Nephron progenitor cell (in vitro differentiated cells): ENCODE data around the gene PGAM1.

ENCODE experiments used
- DNase-seq: peaks from one replicate; pipeline ENCODE4 v3.0.0; 2021
- H3K27ac Mint-ChIP-seq: 2 replicates; pipeline ENCODE4 v1.8.0; 2021; ENCODE audit warnings: mild to moderate bottlenecking, moderate library complexity, mixed read lengths
- H3K27me3 Mint-ChIP-seq: 2 replicates; pipeline ENCODE4 v1.8.0; 2021; ENCODE audit warnings: mild to moderate bottlenecking, low read depth, mixed read lengths; ENCODE audit not compliant: poor library complexity
- H3K36me3 Mint-ChIP-seq: 2 replicates; pipeline ENCODE4 v1.8.0; 2021; ENCODE audit warnings: low read depth, mixed read lengths
- H3K4me1 Mint-ChIP-seq: 2 replicates; pipeline ENCODE4 v1.8.0; 2021; ENCODE audit warnings: mixed read lengths
- H3K4me3 Mint-ChIP-seq: 2 replicates; pipeline ENCODE4 v1.8.0; 2021; ENCODE audit warnings: mild to moderate bottlenecking, moderate library complexity, mixed read lengths
- H3K9me3 Mint-ChIP-seq: 2 replicates; pipeline ENCODE4 v1.8.0; 2021; ENCODE audit warnings: mild to moderate bottlenecking, moderate library complexity, mixed read lengths
- CTCF ChIP-seq: fragments of 200-600 bp; sonication (generic); IDR thresholded peaks from 2 replicates; pipeline ENCODE4 v1.5.0; 2021; ENCODE audit warnings: antibody characterized with exemption

PGAM1 gene

DNA sequence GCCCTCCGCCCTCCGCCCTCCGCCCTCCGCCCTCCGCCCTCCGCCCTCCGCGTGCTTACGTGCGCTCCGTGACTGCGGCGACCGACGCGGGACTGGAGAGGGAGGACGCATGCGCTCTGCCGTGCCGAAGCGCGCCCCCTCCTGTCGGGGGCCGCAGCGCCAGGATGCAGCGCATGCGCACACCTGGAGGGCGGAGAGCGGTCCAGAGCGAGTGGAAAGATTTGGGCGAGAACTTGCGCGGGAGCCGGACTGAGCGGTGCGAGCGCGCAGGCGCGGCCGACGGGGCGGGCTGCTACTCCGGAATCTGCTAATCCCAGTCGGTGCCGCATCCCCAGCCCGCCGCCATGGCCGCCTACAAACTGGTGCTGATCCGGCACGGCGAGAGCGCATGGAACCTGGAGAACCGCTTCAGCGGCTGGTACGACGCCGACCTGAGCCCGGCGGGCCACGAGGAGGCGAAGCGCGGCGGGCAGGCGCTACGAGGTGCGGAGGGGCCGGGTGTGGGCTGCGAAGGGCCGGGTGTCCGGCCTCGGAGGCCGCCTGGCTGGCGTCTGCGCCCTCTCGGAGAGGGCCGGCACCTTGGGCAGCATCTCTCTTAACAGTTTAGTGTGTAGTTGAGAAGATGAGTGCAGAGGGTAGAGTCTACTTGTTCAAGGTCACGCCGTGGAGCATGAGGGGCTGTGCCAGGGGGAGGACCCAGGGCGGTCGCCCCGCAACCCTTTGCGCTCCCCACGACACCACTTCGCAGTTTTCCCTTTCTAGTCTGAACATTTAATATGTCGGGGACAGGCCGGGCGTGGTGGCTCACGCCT lies at the start of gene PGAM1:
PGAM1 (plus strand) TSS at position 228 of the 812 bp plus-strand sequence; CDS start at position 345, 117 bp downstream.
- TF ChIP-seq CTCF = peak; percentile 37
- Mint-ChIP-seq H3K4me3 (peak within 1 kb of the TSS; percentile 94), H3K36me3 (peaks cover 30% of the 10 kb centered on the region), H3K27me3 (peaks cover 3% of the 10 kb centered on the region), H3K9me3 (no peaks in the 10 kb centered on the region), H3K27ac (peak within 1 kb of the TSS; percentile 98), H3K4me1 (peaks cover 30% of the 10 kb centered on the region)
- DNase-seq = peak; percentile 96

DNA sequence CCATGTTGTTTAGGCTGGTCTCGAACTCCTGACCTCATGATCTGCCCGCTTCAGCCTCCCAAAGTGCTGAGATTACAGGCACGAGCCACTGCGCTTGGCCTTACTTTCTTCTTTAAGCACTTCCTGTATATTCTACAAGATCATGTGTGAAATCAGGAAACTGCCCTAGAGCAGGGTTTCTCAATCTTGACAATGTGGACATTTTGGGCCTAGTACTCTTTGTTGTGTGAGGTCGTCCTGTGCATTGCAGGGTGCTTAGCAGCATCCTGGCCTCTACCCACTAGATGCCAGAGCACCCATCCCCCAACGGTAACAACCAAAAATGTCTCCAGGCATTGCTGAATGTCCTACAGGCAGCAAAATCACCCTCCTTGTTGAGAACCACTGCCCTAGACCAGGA lies 49.6 kb upstream of the PGAM1 start:
- no peak overlapping the region for H3K27ac Mint-ChIP-seq
- no peak for DNase-seq
- peaks cover 27% of the 10 kb centered on the region for H3K36me3 Mint-ChIP-seq

DNA sequence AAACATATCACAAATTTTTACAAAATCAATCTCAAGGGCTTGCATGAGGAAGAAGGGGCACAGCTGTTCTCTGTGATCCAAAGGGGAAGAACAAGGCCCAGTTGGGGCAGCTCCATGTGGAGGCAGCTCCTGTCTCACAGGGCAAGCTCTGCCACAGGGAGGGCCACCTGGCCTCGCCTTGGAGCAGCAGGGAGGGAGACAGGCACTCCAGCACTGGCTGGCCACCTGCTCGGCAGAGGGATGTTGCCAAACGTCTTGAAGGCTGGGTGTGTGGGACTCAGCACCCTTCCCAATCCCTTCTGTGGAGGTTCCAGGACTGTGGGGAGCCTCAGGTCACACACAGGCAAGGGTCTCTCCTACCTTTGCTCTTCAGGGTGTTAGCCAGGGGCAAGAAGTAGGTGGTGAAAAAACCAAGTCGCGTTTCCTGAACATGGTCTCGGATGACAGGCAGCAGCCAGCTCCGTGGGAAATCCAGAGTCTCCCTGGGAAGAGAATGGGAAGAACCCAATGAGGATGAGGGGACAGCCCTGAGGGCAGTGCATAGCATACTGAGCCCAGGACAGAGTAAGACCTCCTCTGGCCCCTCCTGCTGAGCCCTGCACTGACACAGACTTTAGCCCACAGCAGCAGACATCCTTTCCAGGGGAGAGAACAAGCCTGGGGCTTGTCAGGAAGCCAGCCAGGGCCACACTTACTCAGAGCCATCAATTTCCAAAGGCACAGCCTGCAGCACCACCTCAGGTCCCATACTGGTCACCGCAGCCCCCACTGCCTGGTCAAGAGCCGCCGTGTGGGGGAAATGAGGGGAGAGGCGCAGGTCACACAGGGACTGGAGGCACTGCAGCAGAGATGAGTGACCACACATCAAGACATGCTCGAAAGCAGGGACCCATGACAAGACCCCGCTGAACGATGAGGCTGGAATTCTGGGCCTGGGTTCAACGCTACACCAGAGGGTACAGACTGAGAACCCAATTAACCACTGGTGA lies 46.8 kb upstream of the PGAM1 start:
- Mint-ChIP-seq H3K27me3 (no peaks in the 10 kb centered on the region), H3K4me3 (no peak overlapping the region), H3K9me3 (no peaks in the 10 kb centered on the region), H3K27ac (peak overlapping the region; percentile 57), H3K4me1 (no peaks in the 10 kb centered on the region), H3K36me3 (peaks cover 16% of the 10 kb centered on the region)
- no peak for DNase-seq
- no peak for TF ChIP-seq CTCF

More for the DNA sequence above, 49.6 kb upstream of the PGAM1 start:
- H3K4me3 Mint-ChIP-seq = no peak overlapping the region
- H3K27me3 Mint-ChIP-seq = no peaks in the 10 kb centered on the region
- no peak for TF ChIP-seq CTCF
- H3K9me3 Mint-ChIP-seq = no peaks in the 10 kb centered on the region
- H3K4me1 Mint-ChIP-seq = no peaks in the 10 kb centered on the region

- H3K4me1 Mint-ChIP-seq = no peaks in the 10 kb centered on the region
- no peak overlapping the region for H3K4me3 Mint-ChIP-seq
Observed at GRCh38 chr10:97380516-97380915, 45.5 kb upstream of the PGAM1 start.

GRCh38 chr10:97381626-97382025 lies 44.4 kb upstream of the PGAM1 start:
- no peak for DNase-seq
- H3K4me3 Mint-ChIP-seq = no peak overlapping the region
- no peaks in the 10 kb centered on the region for H3K27me3 Mint-ChIP-seq
- H3K27ac Mint-ChIP-seq = no peak overlapping the region
- H3K9me3 Mint-ChIP-seq = no peaks in the 10 kb centered on the region
- H3K4me1 Mint-ChIP-seq = no peaks in the 10 kb centered on the region
- no peak for TF ChIP-seq CTCF
- peaks cover 17% of the 10 kb centered on the region for H3K36me3 Mint-ChIP-seq

More at GRCh38 chr10:97380516-97380915, 45.5 kb upstream of the PGAM1 start:
- no peak for DNase-seq
- H3K9me3 Mint-ChIP-seq = no peaks in the 10 kb centered on the region
- no peaks in the 10 kb centered on the region for H3K27me3 Mint-ChIP-seq
- TF ChIP-seq CTCF = no peak
- H3K27ac Mint-ChIP-seq = no peak overlapping the region
- peaks cover 18% of the 10 kb centered on the region for H3K36me3 Mint-ChIP-seq
